Activated effector memory CD4-positive, alpha-beta T cell treated with anti-CD3 and anti-CD28 coated beads, Interleukin-2, amount 50 U/mL, for 16 hours (primary cell): ENCODE measurements around the gene KIF27.

Experiments used
- DNase-seq: peaks from one replicate; pipeline ENCODE4 v3.0.0-alpha.2; 2020

The KIF27 gene

DNA sequence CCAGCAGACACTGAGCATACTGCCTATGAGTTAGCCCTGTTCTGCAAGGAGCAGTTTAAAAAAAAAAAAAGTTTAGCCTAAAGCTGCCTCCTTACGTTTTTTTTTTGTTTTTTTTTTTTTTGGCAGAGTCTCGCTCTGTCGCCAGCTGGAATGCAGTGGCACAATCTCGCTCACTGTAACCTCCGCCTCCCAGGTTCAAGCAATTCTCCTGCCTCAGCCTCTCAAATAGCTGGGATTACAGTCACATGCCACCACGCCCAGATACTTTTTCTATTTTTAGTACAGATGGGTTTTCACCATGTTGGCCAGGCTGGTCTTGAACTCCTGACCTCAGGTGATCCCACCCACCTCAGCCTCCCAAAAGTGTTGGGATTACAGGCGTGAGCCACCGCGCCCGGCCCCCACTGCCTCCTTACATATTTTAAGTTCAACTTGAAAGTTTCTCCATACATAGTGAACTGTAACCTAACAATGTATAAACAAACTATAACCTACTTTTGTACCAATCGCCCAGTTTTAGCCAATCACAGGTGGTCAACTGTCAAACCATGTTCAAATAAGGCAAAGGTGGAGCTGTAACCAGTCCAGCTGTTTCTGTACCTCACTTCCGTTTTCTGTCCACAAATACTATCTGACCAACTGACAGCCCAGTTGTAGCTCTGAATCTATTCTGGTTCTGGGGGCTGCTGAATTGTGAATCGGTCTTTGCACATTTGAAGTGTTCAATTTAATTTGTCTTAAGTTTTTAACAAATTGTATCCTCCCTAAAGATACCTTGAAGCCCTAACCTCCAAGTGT is 120.8 kb downstream of the KIF27 start:
- no peak for DNase-seq

DNA sequence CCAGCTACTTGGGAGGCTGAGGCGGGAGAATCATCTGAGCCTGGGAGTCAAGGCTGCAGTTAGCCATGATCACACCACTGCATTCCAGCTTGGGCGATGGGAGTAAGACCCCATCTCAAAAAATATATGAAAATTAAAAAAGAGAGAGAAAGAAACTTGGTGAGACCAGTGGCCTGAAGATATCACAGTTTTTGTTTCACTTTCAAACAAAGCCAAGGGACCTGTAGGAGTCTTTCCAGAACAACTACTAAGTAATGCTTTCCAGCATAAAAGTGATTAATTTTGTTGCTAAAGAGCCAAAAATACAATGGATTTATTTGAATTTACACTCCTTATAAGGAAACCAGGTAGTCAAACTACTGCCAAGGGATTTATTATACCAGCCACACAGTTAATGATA is 127.2 kb downstream of the KIF27 start:
- no peak for DNase-seq

DNA sequence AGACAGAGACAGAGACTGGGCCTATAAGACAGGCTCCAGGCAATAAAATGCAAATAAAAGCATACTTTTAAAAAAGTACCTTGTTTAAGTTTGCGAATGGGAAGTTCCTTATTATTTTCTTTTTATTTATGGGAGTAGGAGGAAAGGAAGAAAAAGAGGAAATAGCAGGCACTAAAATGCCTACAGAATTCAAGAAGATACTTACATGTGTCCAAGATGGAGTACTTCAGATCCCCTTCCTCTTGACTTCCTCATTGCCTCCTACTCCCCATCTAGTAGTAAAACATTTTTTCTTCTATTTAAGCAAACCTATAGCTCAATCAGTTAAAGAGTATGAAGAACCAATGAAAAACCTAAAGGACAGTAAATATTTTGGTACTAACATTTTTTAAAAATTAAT is 128.5 kb downstream of the KIF27 start:
- no peak for DNase-seq
